Naive B cell (primary cell): Measurements from ENCODE around the gene SSRP1. TPM values are rescaled to one million over a fixed set of nuclear protein-coding genes. Genes with fewer than 3 reads are reported as not detected.

Experiments used
- ATAC-seq, 2 donors: fragments of 150-1000 bp; cut with Tn5 transposase; 2 replicates each; pipeline ENCODE4 v1.10.0; 2021; ENCODE audit warnings: low read depth in 2 of 2, mild to moderate bottlenecking in 2 of 2, moderate library complexity in 2 of 2
- DNase-seq: peaks from one replicate; pipeline ENCODE4 v3.0.0; 2022
- H3K27ac Mint-ChIP-seq, 6 donors: one replicate each; pipeline ENCODE4 v1.8.0; 2020 to 2022; ENCODE audit warnings: mild to moderate bottlenecking in 6 of 6, mixed read lengths in 6 of 6, moderate library complexity in 5 of 6, inconsistent platforms in 2 of 6
- H3K27me3 Mint-ChIP-seq, 3 donors: one replicate each; pipeline ENCODE4 v1.8.0; 2021 to 2022; ENCODE audit warnings: mixed read lengths in 3 of 3, mild to moderate bottlenecking in 1 of 3
- H3K36me3 Mint-ChIP-seq, 2 donors: one replicate each; pipeline ENCODE4 v1.8.0; 2020 to 2022; ENCODE audit warnings: mixed read lengths in 2 of 2, inconsistent platforms in 1 of 2, mild to moderate bottlenecking in 1 of 2
- H3K4me1 Mint-ChIP-seq, 3 donors: one replicate each; pipeline ENCODE4 v1.8.0; 2020 to 2022; ENCODE audit warnings: mixed read lengths in 3 of 3, inconsistent platforms in 1 of 3, mild to moderate bottlenecking in 1 of 3, moderate library complexity in 1 of 3
- H3K4me3 Mint-ChIP-seq, 8 donors: one replicate each; pipeline ENCODE4 v1.8.0; 2020 to 2022; ENCODE audit warnings: mild to moderate bottlenecking in 8 of 8, mixed read lengths in 8 of 8, moderate library complexity in 8 of 8, inconsistent platforms in 2 of 8
- H3K9me3 Mint-ChIP-seq, 7 donors: one replicate each; pipeline ENCODE4 v1.8.0; 2020 to 2022; ENCODE audit warnings: mixed read lengths in 7 of 7, mild to moderate bottlenecking in 5 of 7, inconsistent platforms in 2 of 7, moderate library complexity in 1 of 7
- polyA plus RNA-seq, 6 donors: library from polyadenylated mRNA; unstranded; fragments of 300-500 nt; fragmentation: Illumina TruSeq; gene quantifications; one replicate each; pipeline ENCODE4 v1.2.3, GENCODE V29; 2021; ENCODE audit warnings: low read depth in 6 of 6

SSRP1 gene, protein sequence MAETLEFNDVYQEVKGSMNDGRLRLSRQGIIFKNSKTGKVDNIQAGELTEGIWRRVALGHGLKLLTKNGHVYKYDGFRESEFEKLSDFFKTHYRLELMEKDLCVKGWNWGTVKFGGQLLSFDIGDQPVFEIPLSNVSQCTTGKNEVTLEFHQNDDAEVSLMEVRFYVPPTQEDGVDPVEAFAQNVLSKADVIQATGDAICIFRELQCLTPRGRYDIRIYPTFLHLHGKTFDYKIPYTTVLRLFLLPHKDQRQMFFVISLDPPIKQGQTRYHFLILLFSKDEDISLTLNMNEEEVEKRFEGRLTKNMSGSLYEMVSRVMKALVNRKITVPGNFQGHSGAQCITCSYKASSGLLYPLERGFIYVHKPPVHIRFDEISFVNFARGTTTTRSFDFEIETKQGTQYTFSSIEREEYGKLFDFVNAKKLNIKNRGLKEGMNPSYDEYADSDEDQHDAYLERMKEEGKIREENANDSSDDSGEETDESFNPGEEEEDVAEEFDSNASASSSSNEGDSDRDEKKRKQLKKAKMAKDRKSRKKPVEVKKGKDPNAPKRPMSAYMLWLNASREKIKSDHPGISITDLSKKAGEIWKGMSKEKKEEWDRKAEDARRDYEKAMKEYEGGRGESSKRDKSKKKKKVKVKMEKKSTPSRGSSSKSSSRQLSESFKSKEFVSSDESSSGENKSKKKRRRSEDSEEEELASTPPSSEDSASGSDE
- 10 to 100 TPM; 22.7 to 39.6 (median 32.8) TPM for polyA plus RNA-seq

DNA sequence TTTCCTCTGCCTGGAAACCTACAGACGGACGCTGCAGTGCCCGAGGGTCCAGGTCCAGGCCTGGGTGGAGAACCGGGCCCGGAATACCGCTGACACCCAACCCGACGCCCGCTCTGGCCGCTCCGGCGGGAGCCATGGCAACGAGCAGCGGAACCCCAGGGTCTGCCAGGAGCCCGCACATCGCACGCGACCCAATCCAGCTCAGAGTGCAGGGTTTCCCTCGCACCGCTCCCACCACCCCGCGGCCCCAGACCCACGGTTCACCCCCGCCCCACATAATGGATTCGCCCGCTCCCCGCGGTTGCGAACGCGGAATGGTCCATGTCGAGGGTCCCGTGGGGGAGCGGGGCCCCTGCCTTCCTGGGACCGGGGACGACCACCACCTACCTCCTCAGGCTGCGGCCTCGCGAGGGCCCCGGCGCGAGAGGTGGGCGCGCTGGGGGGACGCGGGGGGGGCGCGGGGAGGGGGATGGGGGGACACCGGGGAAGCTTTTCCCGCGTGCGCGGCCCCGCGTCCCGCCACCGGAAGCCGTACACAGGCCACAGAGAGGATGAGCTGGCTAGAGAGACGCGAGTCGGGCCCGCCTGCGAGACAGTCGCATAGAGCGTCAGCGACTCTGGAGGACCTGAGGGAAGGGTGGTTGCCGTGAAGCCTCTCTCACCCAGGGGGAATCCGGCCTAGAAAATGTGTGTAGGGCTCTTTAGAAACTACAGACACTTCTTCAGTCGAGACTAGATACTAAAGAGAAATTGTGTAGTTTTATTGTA, at the start of gene SSRP1:
Gene SSRP1 (minus strand): TSS at position 550 of the 768 bp plus-strand sequence. CDS start 771 bp downstream, outside the sequence.
- H3K9me3 Mint-ChIP-seq: no peaks in the 10 kb centered on the region
- H3K27me3 Mint-ChIP-seq: peaks cover 1 to 4% (median 3%) of the 10 kb centered on the region in 3 donors
- peaks cover 18 to 32% (median 30%) of the 10 kb centered on the region in 3 donors for H3K4me1 Mint-ChIP-seq
- H3K27ac Mint-ChIP-seq: peak within 1 kb of the TSS; percentile 96 to 99 (median 98)
- peak; percentile 98 to 99 for ATAC-seq
- DNase-seq: peak; percentile 85
- peak within 1 kb of the TSS; percentile 84 to 98 (median 95) for H3K4me3 Mint-ChIP-seq
- H3K36me3 Mint-ChIP-seq: peaks cover 7 to 12% of the 10 kb centered on the region in 2 donors

DNA sequence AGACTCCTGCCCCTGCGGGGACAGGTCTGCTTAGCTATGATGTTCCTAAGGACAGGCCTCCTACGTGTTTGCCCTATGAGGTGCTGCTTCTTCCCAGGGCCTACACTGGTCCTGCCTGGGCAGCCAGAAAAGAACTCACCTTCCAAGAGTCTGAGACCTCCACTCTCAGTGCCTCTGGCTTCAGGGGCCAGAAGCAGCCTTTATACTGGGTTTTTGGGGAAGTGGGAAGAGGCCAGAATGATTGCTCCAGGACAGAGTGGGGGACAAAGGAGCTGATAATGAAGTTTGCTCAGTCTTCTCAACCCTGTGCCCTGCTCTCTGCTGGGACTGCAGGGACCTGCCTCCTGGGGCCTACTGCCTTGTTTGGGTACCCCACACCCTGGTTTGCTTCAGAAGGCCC, 45.3 kb upstream of the SSRP1 start, which contains the start of gene PRG3:
Gene PRG3 (minus strand): TSS at position 176 of the 400 bp plus-strand sequence. CDS start 442 bp downstream, outside the sequence.
- peaks cover 0 to 3% (median 0%) of the 10 kb centered on the region in 7 donors for H3K9me3 Mint-ChIP-seq
- DNase-seq: no peak
- no peaks in the 10 kb centered on the region for H3K4me1 Mint-ChIP-seq
- no peak within 1 kb of the TSS for H3K4me3 Mint-ChIP-seq
- peaks cover 28 to 50% (median 28%) of the 10 kb centered on the region in 3 donors for H3K27me3 Mint-ChIP-seq
- H3K27ac Mint-ChIP-seq: peak within 1 kb of the TSS in 2 of 6 donors; percentile 41 to 57
- H3K36me3 Mint-ChIP-seq: no peaks in the 10 kb centered on the region
- no peak for ATAC-seq

DNA sequence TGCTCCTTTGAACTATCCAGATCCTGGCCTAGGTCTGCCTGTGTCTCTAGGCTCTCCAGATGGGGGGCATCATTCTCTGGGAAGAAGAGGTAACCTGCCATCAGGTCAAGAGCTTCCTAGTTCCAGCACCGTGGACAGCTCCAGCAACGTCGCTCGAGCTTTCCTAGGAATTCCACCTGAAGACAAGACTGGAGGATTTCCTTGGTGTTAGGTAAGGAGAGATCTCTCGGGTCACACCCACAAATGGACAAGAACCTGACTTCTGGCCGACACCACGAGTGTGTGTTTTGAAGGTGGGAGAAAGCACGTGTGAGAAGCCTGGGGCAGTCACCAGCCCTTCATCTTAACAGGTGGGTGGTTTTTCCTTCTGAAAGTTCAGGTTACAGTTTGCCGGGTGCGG, 44.0 kb upstream of the SSRP1 start:
- no peak overlapping the region for H3K4me3 Mint-ChIP-seq
- no peaks in the 10 kb centered on the region for H3K4me1 Mint-ChIP-seq
- H3K27me3 Mint-ChIP-seq: peaks cover 27 to 50% (median 28%) of the 10 kb centered on the region in 3 donors
- ATAC-seq: no peak
- H3K36me3 Mint-ChIP-seq: no peaks in the 10 kb centered on the region
- no peak overlapping the region for H3K27ac Mint-ChIP-seq
- DNase-seq: no peak
- peaks cover 0 to 3% (median 0%) of the 10 kb centered on the region in 7 donors for H3K9me3 Mint-ChIP-seq

DNA sequence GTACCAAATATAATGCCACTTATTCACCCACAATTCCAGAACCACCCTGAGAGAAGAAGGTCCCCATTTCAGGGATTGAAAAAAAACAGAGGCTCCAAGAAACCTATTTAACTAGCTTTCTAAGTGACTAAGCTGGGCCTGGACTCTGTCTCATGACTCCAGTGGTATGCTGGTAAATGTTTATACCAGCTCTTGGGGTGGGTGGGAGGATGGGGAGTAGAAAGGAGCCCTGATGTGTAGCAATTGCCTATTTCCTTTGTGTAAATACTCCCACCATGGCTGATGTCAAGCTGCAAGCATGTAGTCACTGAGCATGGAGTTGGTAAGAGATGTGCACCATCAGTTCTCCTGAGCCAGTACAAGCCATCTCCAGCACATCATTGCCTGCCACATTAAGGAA, 42.5 kb upstream of the SSRP1 start:
- no peaks in the 10 kb centered on the region for H3K36me3 Mint-ChIP-seq
- DNase-seq: no peak
- H3K27ac Mint-ChIP-seq: no peak overlapping the region
- H3K4me3 Mint-ChIP-seq: no peak overlapping the region
- H3K9me3 Mint-ChIP-seq: peaks cover 0 to 3% (median 0%) of the 10 kb centered on the region in 7 donors
- H3K27me3 Mint-ChIP-seq: peaks cover 24 to 50% (median 27%) of the 10 kb centered on the region in 3 donors
- no peak for ATAC-seq
- no peaks in the 10 kb centered on the region for H3K4me1 Mint-ChIP-seq

DNA sequence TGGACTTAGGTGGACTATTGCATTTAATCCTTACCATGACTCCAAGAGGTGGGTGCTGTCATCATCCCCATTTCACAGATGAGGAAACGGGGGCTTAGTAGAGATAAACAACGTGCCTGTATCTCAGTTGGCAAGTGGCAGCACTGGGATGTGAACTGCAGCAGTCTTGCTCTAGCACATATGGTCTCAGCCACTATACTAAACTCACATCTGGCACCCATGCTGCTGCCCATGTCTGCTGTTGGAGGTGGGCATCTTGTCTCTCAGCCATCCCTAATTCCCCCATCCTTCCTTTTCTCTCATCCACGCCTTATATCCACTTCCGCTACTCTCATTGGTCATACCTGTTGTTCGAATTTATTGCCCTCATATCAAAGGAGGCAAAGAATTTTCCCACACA, 41.4 kb upstream of the SSRP1 start:
- Mint-ChIP-seq H3K27me3 (peaks cover 22 to 43% (median 22%) of the 10 kb centered on the region in 3 donors), H3K4me3 (no peak overlapping the region), H3K4me1 (no peaks in the 10 kb centered on the region), H3K9me3 (peaks cover 0 to 3% (median 0%) of the 10 kb centered on the region in 7 donors), H3K27ac (no peak overlapping the region), H3K36me3 (no peaks in the 10 kb centered on the region)
- ATAC-seq (no peak), DNase-seq (no peak)

DNA sequence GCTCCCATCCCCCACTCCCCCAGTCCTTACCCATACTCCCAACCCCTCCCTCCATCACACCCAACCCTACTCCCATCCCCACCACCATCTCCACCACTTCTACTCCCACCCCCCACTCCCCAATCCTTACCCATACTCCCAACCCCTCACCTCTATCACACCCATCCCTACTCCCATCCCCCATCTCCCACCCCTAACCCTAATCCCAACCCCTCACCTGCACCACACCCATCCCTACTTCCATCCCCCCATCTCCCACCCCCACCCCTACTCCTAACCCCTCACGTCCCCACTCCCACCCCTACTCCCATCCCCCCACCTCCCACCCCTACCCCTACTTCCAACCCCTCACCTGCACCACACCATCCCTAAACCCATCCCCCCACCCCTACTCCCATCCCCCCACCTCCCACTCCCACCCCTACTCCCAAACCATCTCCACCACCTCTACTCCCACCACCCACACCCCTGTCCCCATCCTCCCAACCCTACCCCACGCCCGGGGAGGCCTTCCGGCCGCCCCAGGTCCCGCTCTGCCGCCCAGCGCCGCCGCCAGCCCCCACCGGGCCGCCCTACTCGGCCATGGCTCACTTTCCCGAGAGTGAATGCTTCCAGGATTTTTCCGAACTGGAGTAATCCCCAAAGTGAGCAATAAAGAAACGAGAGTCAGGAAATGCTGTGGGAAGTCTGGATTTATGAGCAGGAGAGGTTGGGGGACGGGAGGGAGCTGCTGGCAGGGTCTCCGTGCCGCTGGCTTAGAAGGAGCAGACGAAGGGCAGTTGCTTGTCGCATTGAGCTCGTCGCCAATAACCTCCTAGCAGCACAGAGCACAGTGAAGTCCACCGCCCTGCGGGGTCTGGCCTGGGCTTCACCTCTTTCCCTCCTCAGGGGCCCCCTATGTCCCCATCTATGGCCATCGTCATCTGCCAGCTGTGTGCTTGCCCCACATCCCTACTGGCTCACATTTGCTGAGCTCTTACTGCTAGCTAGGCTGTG, 40.7 kb upstream of the SSRP1 start:
- ATAC-seq: no peak
- no peak overlapping the region for H3K27ac Mint-ChIP-seq
- no peak for DNase-seq
- no peaks in the 10 kb centered on the region for H3K4me1 Mint-ChIP-seq
- peaks cover 17 to 35% (median 25%) of the 10 kb centered on the region in 3 donors for H3K27me3 Mint-ChIP-seq
- H3K36me3 Mint-ChIP-seq: no peaks in the 10 kb centered on the region
- no peak overlapping the region for H3K4me3 Mint-ChIP-seq
- peaks cover 0 to 3% (median 0%) of the 10 kb centered on the region in 7 donors for H3K9me3 Mint-ChIP-seq

DNA sequence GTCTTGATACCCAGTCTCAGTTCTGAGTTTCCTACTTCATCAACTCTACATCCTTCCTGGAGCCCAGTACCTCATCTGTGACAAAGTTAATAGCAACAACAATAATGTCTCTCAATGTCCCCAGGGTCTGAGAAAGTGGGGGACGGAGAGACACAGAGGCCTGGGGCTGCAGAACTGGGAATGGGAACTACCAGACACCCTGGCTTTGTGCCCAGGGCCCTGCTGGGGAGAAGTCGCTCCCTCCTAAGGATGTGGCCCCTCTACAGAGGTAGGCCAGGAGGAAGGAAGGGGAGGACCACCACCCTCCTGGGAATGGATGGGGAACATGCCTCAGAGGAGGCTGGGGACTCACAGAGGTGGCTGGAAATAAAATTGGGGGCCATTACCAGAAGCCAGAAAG, 39.8 kb upstream of the SSRP1 start:
- Mint-ChIP-seq H3K36me3 (no peaks in the 10 kb centered on the region), H3K4me3 (no peak overlapping the region), H3K9me3 (peaks cover 0 to 3% (median 0%) of the 10 kb centered on the region in 7 donors), H3K27ac (peak overlapping the region in 1 of 6 donors; percentile 79), H3K27me3 (peaks cover 15 to 27% (median 26%) of the 10 kb centered on the region in 3 donors), H3K4me1 (peaks cover 0 to 7% (median 0%) of the 10 kb centered on the region in 3 donors)
- no peak for ATAC-seq
- no peak for DNase-seq

DNA sequence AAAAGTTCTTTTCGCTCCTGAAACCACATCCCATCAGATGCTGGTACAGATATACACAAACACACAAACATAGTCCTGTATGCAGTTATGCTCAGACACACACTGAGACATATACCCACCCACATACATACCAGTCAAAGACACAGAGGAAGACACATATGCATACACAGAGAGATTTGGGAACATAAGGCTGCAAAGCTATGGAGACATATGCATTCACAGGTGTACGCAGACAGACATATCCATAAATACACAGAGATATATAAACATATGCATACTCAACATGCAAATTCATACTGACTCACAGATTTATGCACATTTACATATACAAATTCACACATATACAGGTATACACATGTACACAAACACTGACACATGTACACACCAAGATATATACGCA, 39.3 kb upstream of the SSRP1 start:
- peaks cover 0 to 3% (median 0%) of the 10 kb centered on the region in 7 donors for H3K9me3 Mint-ChIP-seq
- ATAC-seq (no peak), DNase-seq (no peak)
- peaks cover 11 to 24% (median 21%) of the 10 kb centered on the region in 3 donors for H3K27me3 Mint-ChIP-seq
- H3K4me1 Mint-ChIP-seq: peaks cover 0 to 7% (median 0%) of the 10 kb centered on the region in 3 donors
- H3K36me3 Mint-ChIP-seq: no peaks in the 10 kb centered on the region
- peak overlapping the region in 1 of 6 donors; percentile 23 for H3K27ac Mint-ChIP-seq
- no peak overlapping the region for H3K4me3 Mint-ChIP-seq

DNA sequence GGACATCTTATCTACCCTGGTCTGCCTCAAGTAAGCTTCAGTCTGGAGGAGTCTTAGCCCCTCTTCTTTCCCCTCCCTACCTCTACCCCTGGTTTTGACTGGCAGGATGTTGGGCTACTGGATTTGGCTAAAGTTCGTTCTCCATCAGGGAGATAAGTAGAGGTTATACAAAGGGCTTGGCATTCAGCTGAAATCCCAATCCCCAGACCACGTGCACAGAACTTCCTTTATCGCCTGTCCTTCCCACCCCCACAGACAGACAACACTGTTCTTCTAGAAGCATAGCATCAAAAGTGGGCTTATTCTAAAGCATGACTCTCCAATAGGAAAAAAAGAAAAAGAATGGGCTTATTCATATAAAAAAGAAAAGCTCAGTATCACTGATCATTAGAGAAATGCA, 37.5 kb upstream of the SSRP1 start:
- Mint-ChIP-seq H3K4me3 (no peak overlapping the region), H3K36me3 (no peaks in the 10 kb centered on the region), H3K27me3 (peaks cover 12 to 21% (median 20%) of the 10 kb centered on the region in 3 donors), H3K4me1 (peaks cover 0 to 7% (median 3%) of the 10 kb centered on the region in 3 donors), H3K9me3 (peaks cover 0 to 2% (median 0%) of the 10 kb centered on the region in 7 donors), H3K27ac (peak overlapping the region in 1 of 6 donors; percentile 0)
- ATAC-seq: no peak
- DNase-seq: no peak

DNA sequence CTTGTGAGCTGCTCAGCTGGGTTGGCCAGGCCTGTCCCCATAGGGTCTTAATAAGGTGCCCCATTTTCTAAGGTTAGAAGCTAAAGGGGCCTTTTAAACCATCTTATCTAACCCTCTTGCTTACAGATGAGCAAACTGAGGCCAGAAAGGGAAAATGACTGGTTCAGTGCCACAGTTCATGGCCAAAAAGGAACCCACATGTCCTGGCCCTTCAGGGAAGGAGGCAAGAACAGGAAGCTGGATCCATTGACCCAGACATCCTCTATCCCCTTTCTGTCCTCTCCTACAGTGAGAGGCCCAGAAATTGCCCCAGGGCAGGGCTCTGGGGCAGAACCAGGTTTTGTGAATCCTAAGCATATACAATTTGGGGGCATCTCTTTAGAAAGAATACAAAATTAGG, 35.2 kb upstream of the SSRP1 start:
- Mint-ChIP-seq H3K4me3 (no peak overlapping the region), H3K27me3 (peaks cover 0 to 20% (median 9%) of the 10 kb centered on the region in 3 donors), H3K27ac (no peak overlapping the region), H3K9me3 (peaks cover 0 to 2% (median 0%) of the 10 kb centered on the region in 7 donors), H3K36me3 (no peaks in the 10 kb centered on the region), H3K4me1 (peaks cover 0 to 7% (median 3%) of the 10 kb centered on the region in 3 donors)
- ATAC-seq (no peak), DNase-seq (no peak)

DNA sequence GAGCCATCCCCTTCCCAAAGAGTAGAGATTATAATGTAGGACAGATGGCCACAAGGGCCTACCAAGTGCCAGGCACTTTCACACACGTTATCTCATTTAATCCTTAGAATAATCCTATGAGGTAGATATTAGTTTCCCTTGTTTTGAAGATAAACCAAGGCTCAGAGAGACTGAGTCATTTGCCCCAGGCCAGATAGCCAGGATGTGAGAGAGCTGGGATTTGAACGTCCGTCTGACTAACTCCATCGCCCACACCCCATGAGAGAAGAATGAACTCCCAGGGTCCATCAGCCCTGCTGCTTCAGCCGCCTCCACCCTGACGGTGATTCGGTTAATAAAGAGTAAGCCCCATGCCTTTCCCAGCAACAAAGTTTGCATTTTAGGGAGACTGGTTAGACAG, 34.6 kb upstream of the SSRP1 start:
- Mint-ChIP-seq H3K36me3 (no peaks in the 10 kb centered on the region), H3K9me3 (peaks cover 0 to 2% (median 0%) of the 10 kb centered on the region in 7 donors), H3K27ac (peak overlapping the region in 1 of 6 donors; percentile 33), H3K27me3 (peaks cover 5 to 20% (median 9%) of the 10 kb centered on the region in 3 donors), H3K4me3 (no peak overlapping the region), H3K4me1 (peaks cover 0 to 7% (median 3%) of the 10 kb centered on the region in 3 donors)
- ATAC-seq (no peak), DNase-seq (no peak)

DNA sequence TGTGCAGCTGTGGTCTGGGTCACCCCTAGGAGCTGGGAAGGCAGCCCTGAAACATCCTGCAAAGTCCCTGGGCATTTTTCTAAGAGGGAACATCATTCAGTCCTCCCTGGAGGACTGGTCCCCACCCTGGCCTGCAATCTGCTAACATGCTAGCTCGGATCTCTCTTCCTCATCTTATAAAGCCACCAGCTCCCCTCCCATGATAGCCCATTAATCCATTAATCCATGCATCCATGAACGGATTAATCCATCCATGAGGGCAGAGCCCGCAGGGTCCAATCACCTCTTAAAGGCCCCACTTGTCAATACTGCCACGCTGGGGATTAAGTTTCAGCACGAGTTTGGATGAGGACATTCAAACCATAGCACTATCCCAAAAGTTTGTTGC, 33.1 kb upstream of the SSRP1 start:
- no peak overlapping the region for H3K27ac Mint-ChIP-seq
- H3K9me3 Mint-ChIP-seq: peaks cover 0 to 2% (median 0%) of the 10 kb centered on the region in 7 donors
- H3K4me3 Mint-ChIP-seq: no peak overlapping the region
- peaks cover 9 to 29% (median 18%) of the 10 kb centered on the region in 3 donors for H3K27me3 Mint-ChIP-seq
- no peak for DNase-seq
- H3K36me3 Mint-ChIP-seq: no peaks in the 10 kb centered on the region
- ATAC-seq: no peak
- H3K4me1 Mint-ChIP-seq: peaks cover 0 to 7% (median 3%) of the 10 kb centered on the region in 3 donors
